Measurements from ENCODE around the gene CCDC197.

Gene CCDC197

GRCh38 chr14:93980456-93981201 is 16.5 kb upstream of the CCDC197 start:
- no peak for DNase-seq

DNA sequence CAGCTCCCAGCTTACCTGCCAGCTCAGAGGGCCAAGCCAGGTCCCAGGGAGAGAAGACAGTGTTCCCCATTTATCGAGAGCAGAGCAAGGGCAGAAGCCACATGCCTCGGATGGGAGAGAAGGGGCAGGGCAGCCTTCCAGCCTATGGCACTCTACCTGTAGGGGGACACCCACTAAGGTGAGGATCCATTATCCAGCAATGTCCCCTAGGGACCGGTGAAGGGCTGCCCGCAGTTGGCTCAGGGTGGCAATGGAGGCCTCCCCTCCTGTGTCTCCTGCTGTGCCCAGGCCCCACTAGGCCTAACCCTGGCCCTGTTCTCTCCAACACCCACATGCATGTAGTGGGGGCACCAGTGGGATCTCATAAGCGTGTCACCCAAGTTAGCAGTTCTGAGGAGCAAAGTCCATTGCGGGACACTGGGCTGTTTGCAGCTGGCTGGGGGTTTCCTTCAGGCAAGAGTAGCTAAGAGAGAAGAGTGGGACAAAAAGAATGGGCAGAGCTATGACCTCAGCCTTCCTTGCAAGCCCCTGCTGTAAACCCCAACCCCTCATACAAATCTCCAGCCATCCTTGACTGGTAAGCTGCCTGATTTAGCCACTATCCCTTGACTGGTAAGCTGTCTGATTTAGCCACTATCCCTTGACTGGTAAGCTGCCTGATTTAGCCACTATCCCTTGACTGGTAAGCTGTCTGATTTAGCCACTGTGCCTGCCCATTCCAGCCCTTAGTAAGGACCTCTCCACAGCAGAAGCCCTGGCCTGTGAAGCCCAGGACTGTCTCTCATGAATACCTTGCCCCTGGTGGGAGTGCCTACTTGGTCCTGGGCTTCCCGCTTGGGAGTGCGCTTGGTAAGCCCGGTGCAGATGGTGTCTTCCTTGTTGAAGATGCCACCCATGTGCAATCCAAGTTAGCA is 15.5 kb upstream of the CCDC197 start:
- DNase-seq, result no peak

DNA sequence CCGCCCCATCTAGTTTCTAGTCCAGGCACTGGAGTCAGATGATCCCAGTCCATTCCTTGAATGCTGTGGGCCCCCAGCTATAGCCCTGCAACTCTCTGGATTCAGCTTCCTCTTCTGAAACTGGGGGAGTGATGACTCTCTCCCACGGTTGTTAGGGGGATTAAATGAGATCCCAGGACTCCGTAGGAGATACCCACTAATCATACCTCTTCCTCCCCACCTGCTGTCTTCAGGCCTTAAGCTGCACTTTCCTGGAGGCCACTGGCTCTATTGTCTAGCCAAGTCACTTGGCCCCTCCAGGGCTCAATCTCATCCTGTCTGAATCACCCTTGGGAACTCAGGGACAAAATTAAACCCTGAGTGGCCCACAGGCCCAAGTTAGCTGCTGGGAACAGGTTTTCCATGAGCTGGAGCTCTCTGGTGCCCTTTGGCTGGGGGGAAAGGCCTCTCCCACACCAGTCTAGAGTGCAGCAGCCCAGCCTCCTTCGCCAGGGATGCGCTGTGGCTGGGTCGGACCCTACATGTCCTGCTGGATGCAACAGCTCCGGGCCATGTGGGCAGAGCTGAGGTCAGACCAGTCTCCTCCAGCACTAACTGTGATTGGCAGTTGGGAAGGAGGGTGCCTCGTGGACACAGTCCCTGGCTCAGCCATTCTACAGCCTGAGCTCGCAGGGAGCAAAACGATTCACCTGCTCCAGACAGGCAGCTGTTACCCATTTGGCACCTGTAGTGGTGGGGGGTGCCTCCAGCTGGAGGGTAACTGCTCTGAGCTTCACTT is 14.7 kb upstream of the CCDC197 start:
- DNase-seq, result no peak

- DNase-seq, result no peak
These were observed 13.0 kb upstream of the CCDC197 start for GRCh38 chr14:93984070-93984469.

DNA sequence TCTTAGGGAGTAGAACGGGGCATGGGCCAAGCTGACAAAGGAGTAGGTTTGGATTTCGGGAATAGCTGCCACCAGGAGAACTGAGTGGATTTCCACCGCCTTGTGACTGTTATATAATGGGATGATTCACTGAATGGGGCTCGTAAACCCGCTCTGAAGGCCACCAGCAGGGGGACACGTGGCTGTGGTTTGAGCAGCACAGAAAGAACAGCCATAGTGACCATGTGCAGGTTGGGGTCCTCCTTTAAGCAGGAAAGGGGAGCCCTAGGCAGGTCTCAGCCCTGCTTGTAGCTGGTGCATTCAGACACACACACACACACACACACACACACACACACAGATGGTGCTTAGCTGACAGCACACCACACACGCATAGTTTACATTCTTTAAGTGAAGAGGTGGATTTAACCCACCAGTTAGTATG is 12.1 kb upstream of the CCDC197 start:
- DNase-seq, result no peak

GRCh38 chr14:93986955-93987354 is 10.1 kb upstream of the CCDC197 start:
- DNase-seq, result no peak

GRCh38 chr14:93987376-93987775 is 9.7 kb upstream of the CCDC197 start:
- DNase-seq, result no peak

- DNase-seq, result no peak
These were observed 9.2 kb upstream of the CCDC197 start for GRCh38 chr14:93987815-93988476.

- DNase-seq, result no peak
These were observed 7.2 kb upstream of the CCDC197 start for GRCh38 chr14:93989939-93990338.

DNA sequence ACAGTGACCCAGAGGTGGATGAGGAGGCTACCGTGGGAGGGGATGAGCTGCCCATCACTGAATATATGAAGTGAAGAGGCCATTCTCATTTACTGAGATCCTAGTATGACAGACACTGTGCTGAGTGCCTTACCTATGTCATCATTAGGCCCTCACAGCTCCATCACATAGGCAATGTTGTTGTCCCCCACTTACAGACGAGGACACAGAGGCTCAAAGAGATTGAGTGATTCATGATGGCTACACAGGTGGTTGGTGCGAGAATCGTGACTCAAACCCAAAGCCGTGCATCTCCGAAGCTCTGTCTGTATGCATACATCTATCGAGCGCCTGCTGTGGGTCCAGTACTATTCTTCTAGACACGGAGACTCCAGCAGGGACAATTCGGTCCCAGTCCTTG is 5.9 kb upstream of the CCDC197 start:
- DNase-seq, result no peak

DNA sequence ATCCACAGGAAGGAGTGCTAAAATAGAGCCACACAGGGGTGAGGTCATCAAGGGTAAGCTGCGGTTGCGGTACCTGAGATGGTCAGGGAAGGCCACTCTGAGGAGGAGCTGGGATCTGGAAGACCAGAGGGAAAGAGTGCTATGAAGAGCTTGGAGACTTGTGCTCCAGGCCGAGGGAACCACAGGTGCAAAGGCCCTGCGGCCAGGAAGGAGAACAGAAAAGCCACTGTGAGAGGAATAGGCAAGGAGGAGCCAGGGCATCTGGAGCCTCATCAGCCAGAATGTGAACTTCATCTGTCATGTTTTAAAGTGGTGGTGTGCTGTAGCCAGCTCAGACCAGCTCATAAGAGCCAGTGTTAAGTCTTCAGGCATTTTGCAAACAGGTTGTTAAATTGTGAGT is 5.5 kb upstream of the CCDC197 start:
- DNase-seq, result no peak

DNA sequence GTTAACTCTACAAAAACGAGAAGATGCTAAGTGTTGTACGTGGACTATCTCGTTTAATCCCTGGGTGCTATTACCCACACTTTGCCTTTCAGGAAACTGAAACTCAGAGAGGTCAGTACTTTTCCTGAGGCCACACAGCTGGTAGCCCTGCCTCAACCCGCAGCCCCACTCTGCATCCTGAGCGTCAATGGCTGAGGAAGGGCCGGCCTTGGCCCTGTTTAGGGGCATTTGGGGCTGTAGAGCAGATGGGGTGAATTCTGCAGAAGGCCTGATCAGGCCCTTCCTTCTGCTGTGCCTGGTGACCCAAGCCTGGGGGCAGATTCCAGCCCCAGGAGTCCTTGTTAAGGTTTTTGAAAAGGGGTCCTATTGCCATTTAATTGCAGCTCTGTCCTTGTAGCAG is 3.7 kb upstream of the CCDC197 start:
- DNase-seq, result no peak

DNA sequence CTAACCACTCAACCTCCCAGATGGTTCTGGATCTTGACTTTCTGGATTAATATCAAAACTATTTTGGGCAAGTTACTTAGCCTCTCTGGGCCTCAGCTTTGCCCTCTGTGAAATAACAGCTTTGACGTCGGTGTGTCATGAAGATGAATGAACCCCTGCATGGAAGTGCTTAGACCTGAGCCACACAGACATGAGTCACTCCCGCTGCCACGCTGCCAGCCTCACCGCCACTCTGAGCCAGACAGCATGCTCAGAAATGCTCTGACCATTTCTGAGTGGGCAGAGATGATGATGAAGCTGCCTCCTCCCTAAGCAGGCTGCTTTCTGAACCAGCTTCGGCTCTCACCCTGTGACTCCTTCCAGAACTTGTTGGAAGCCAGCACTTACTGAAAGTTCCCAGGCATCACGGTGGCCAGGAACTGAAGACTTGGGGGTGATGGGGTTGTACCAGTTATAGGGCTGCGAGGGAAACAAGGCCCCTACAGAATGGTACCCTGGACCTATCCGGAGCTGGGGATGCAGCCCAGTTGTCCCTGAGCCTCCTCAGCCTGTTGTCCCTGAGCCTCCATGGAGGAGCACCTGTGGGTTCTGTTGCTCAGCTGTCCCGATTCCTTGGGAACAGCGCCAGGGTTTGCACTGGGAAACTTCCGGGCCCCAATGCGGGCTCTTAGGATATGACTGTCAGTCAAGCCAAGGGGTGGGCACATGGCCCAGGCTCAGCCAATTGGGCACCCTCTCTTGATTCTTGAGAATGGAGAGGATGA is 2.0 kb upstream of the CCDC197 start:
- no peak for DNase-seq

DNA sequence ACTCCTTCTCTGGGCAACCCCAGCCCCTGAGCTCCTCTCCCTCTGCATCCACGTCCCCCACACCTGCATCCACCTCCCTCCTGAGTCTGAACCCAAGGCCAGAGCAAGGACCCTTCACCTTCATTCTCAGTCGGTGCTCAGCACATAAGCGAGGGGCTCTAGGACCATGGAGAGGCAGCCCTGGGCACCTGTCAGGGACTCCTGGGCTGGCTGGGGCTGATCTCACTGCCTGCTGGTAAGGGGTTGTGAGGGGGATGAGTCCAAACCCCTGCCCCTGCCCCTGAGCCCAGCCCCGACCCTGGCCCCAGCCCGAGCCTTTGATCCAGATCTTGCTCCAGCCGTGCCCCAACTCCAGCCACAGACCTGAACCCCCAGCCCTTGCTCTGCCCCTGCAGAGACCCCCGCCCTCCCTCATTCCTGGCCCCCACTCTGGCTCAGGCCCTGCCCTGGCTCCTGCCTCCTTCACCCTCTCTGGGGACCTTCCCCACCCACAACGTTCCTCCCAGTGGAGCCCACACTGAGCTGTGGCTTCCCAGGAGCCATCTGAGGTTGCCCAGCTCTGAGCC is 888 bp upstream of the CCDC197 start:
- DNase-seq, result no peak

DNA sequence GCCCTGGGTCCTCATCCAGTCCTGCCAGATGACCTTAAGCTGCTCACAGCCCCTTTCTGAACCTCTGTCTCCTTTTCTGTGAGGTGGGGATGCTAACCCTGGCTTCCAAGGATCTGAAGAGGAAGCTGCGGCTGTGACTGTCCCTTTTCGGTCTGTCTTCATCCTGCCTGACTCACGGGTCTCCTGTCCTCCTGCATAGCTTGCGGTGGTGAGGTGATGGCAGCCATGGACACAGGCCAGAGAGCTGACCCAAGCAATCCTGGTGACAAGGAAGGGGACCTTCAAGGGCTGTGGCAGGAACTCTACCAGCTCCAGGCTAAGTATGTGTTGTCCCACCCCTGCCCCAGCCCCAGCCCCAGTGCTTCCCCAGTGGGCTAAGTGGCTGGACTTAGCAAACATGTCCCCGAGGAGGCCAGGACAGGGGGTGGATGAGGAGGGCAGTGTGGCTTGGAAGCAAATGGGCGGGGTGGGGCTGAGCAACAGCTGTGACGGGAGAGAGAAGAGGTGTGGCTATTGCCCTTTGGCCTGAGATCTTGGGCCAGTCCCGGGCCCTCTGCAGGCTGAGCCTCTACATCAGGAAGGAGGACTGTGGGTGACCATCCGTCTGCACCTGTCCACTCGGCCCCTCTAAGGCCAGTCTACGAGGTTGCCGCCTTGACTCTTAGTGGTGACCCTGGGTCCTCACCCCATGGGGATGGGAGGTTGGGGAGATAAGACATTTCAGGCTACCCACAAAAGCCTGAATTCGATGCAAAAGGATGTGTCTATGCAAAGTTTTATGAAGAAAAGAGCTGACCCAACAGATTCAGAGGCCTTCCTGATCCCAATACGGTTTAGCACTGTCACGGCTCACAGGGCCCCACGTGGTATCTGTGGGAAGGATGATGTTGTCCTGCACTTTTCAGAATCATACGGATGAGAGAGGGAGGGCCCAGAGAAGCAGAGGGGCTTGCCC is 1.1 kb downstream of the CCDC197 start:
- no peak for DNase-seq

DNA sequence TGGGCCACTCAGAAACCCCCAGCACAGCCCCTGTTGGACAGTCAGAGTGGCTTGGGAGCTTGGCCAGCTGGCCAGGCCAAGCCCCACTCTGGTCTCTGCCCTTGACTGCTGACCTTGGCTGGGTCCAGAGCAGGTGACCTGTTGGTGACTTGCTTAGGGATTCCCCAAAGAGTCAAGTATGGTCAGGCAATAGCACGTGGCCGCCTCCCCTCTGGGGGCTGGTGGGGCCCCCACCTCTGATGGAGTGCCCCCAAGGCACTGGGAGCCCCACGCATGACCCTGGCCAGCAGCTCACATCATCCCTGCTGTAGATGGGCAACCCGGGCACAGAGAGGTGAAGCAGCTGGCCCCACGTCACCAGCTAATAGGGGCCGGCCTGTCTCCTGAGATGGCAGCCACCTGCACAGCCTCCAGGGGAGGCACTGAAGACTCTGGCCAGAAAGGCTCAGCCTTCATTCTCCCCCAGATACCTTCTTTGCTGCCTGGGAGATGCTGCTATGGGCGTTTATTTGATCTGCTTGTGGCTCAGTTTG is 1.8 kb downstream of the CCDC197 start:
- no peak for DNase-seq

DNA sequence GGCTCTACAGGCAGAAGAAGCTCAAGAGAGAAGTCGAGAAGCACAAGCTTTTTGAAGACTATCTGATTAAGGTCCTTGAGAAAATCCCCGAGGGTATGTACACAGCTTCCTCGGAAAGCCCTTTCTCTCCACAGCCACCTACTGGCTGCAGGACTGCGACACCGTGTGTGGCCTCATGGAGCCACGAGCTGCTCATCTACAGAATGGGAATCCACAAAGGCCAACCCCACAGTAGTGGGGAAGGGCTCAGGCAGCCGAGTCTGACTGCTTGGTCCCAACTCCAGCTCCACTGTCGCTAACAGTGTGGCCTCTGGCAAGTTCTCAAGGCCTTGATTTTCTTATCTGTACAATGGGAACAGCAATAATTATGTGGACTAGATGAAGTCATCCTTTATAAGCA is 2.5 kb downstream of the CCDC197 start:
- DNase-seq, result no peak

DNA sequence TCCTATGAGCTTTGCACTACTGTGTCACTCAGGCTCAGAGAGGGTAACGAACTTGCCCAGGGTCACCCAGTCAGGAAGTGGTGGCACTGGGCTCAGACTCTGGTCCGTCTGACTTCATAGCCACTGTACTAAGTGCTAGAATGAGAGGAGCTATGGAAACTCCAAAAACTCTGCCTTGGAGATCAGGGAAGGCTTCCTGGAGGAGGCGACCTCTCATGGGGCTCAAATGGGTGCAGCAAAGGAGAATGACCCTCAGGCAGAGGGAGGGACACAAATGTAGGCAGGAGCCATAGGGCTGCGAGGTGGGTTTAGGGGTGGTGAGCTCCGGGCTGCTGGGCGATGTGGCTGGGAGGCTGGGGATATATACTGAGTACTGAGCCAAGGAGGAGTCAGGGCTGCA is 3.2 kb downstream of the CCDC197 start:
- no peak for DNase-seq

- DNase-seq, result no peak
These were observed 3.9 kb downstream of the CCDC197 start for GRCh38 chr14:94001016-94001415.

Measured in NCI-H1436 treated with DMSO at 0.1 percent for 48 hours (cell line).